ENCODE measurements around the gene NTHL1. TPM values are rescaled to one million over a fixed set of nuclear protein-coding genes. Genes with fewer than 3 reads are reported as not detected.
A peak's percentile ranks its signal among the peaks of the same experiment; 100 is the strongest.

Gene NTHL1
- total and polyA plus RNA-seq, 9 of the 15 experiments (the other 6 are each of a cell fraction or from before 2014, with no cell fraction given): 1.1 to 58.8 (median 17.6) TPM

GRCh38 chr16:2004795-2005517, 42.7 kb downstream of the NTHL1 start:
- H3K4me3 ChIP-seq: no peak overlapping the region
- no peak for ATAC-seq
- H4K20me1 ChIP-seq (replicated peaks; ENCODE audit: control insufficient read depth, insufficient read depth, low read length): peaks cover 46% of the 10 kb centered on the region
- no peaks in the 10 kb centered on the region for H3K27me3 ChIP-seq (ENCODE audit: control insufficient read depth in 2 of 2, insufficient read depth in 2 of 2, low read length in 2 of 2)
- H2AFZ ChIP-seq (ENCODE audit: low read depth, low read length): no peak overlapping the region
- 83% methylated on average over 17 of the region's 34 CpGs for WGBS (ENCODE audit: insufficient coverage, low coverage, missing lambda C conversion rate)
- TF ChIP-seq RBFOX2 (IDR thresholded peaks at IDR 0.05; ENCODE audit: low read depth, low read length): peak; percentile 56
- TF ChIP-seq RBM14 (IDR thresholded peaks at IDR 0.05; ENCODE audit: borderline replicate concordance, insufficient read depth, low read depth, low read length): peak; percentile 9; the same call in 1 of the 2 replicates
- peak; percentile 69 for TF ChIP-seq POLR2G (IDR thresholded peaks at IDR 0.05; ENCODE audit: low read depth, low read length)
- TF ChIP-seq MCM3 (IDR thresholded peaks at IDR 0.05): no peak
- peak; percentile 67 for TF ChIP-seq ZBTB33 (CRISPR knock-in tag; IDR thresholded peaks at IDR 0.05)
- intact Hi-C loops (cut with micrococcal nuclease): no loop called here
- peak overlapping the region in 1 of 2 experiments; percentile 80; a peak in 2 of 4 replicates for H3K9ac ChIP-seq (ENCODE audit: insufficient read depth in 1 of 2, low read depth in 2 of 2, low read length in 2 of 2)
- peaks cover 19% of the 10 kb centered on the region for H3K9me1 ChIP-seq (ENCODE audit: control insufficient read depth, insufficient read depth, low read length)
- H3K9me3 ChIP-seq (replicated peaks; ENCODE audit: control insufficient read depth, insufficient read depth, low read depth, low read length): no peaks in the 10 kb centered on the region
- ChIA-PET CTCF (ENCODE audit: low intra/inter-chr PET ratio) (interaction anchor here (0.8 kb wide), 1 partner anchor 149 kb away, joined by 4 read pairs; no protein-coding TSS in a partner anchor), POLR2A (interaction anchor here (0.5 to 3.0 kb wide), 10 partner anchors 9 to 511 kb away, joined by 3 to 12 read pairs (median 4); partner anchors contain the start of genes ECI1 and TRAF7)
- FAIRE-seq: no peak
- peaks cover 73% of the 10 kb centered on the region for H3K79me2 ChIP-seq (ENCODE audit: control insufficient read depth, insufficient read depth, low read length)
- no TSS peak for BruUV-seq (replicated peaks)
- no peak overlapping the region for H3K4me2 ChIP-seq (ENCODE audit: insufficient read depth, low read length)
- peaks cover 79% of the 10 kb centered on the region; the same call in 2 of the 3 replicates for H3K36me3 ChIP-seq (ENCODE audit: control insufficient read depth, insufficient read depth, low read length)
- H3K27ac ChIP-seq (ENCODE audit: extremely low read depth, low read depth, low read length): no peak overlapping the region
- in situ Hi-C loops (cut with MboI): no loop called here
- DNase-seq (ENCODE audit: extremely low read depth in 1 of 4, low spot score in 3 of 4): no peak
- H3K4me1 ChIP-seq (replicated peaks in 1 of 2; ENCODE audit: control insufficient read depth in 2 of 2, insufficient read depth in 2 of 2, low read length in 2 of 2): peaks cover 20 to 94% of the 10 kb centered on the region in 2 experiments

Data from K562 (cell line).